Endodermal cell (in vitro differentiated cells): ENCODE data around the gene ABHD10. TPM values are rescaled to one million over a fixed set of nuclear protein-coding genes. Genes with fewer than 3 reads are reported as not detected.

Experiments used
- DNase-seq: peaks from one replicate; pipeline ENCODE4 v3.0.0-alpha.2; 2017
- H3K27ac ChIP-seq: 2 replicates; pipeline ENCODE4 v1.5.1; 2013; ENCODE audit warnings: mild to moderate bottlenecking, low read depth, low read length, moderate library complexity
- H3K27me3 ChIP-seq: 2 replicates; pipeline ENCODE4 v1.6.1; 2013; ENCODE audit warnings: mild to moderate bottlenecking, low read length, moderate library complexity; ENCODE audit not compliant: insufficient read depth, control insufficient read depth, poor library complexity, severe bottlenecking
- H3K36me3 ChIP-seq: 2 replicates; pipeline ENCODE4 v1.7.0; 2013; ENCODE audit warnings: mild to moderate bottlenecking, low read length, moderate library complexity; ENCODE audit not compliant: control insufficient read depth, insufficient read depth
- H3K4me1 ChIP-seq: one replicate; pipeline ENCODE4 v1.7.0; 2013; ENCODE audit warnings: low read length; ENCODE audit not compliant: control insufficient read depth, insufficient read depth
- H3K4me3 ChIP-seq: 2 replicates; pipeline ENCODE4 v1.5.1; 2013; ENCODE audit warnings: mild to moderate bottlenecking, low read length, moderate library complexity
- H3K9ac ChIP-seq: 2 replicates; pipeline ENCODE4 v1.6.1; 2013; ENCODE audit warnings: mild to moderate bottlenecking, low read length, moderate library complexity; ENCODE audit not compliant: poor library complexity, severe bottlenecking; ENCODE audit errors: extremely low read depth
- H3K9me3 ChIP-seq: 2 replicates; pipeline ENCODE4 v1.6.1; 2013; ENCODE audit warnings: mild to moderate bottlenecking, low read length, moderate library complexity; ENCODE audit not compliant: control insufficient read depth
- H3K27ac Mint-ChIP-seq: 2 replicates; pipeline ENCODE4 v1.8.0; 2020; ENCODE audit warnings: mixed read lengths
- H3K27me3 Mint-ChIP-seq: 2 replicates; pipeline ENCODE4 v1.8.0; 2021; ENCODE audit warnings: mild to moderate bottlenecking, mixed read lengths; ENCODE audit not compliant: insufficient read depth
- H3K36me3 Mint-ChIP-seq: 2 replicates; pipeline ENCODE4 v1.8.0; 2020; ENCODE audit warnings: low read depth, mixed read lengths
- H3K4me1 Mint-ChIP-seq: 2 replicates; pipeline ENCODE4 v1.8.0; 2020; ENCODE audit warnings: mixed read lengths
- H3K4me3 Mint-ChIP-seq: 2 replicates; pipeline ENCODE4 v1.8.0; 2020; ENCODE audit warnings: mild to moderate bottlenecking, moderate library complexity, mixed read lengths
- H3K9me3 Mint-ChIP-seq: 2 replicates; pipeline ENCODE4 v1.8.0; 2020; ENCODE audit warnings: mild to moderate bottlenecking, mixed read lengths
- WGBS, 2 experiments: methylation state at CpG; one replicate each; pipeline versions ENCODE4 v1.1.5 to v1.1.7; 2013; ENCODE audit warnings: missing lambda C conversion rate in 2 of 2, mixed read lengths in 1 of 2; ENCODE audit not compliant: insufficient coverage in 1 of 2, insufficient read length in 1 of 2; 5-methylcytosine and 5-hydroxymethylcytosine counted together
- total RNA-seq, 2 donors: library from RNA; stranded (reverse); fragmentation: NEBNext Ultra II Directional in 1 of 2; extraction: Animal tissue kit (Norgen Biotek cat#: 25700) in 1 of 2; gene quantifications; 2 replicates in 1 of 2; 3 replicates in 1 of 2; pipeline ENCODE4 v1.2.1, GENCODE V29; 2021
- TF ChIP-seq, protein P1 (sequence below): fragments of 200-600 bp; sonication (generic); conservative IDR thresholded peaks from 2 replicates; pipeline ENCODE4 v1.5.0; 2021; ENCODE audit warnings: antibody characterized with exemption, mild to moderate bottlenecking

ABHD10 gene
- total RNA-seq, 2 donors from 2014 or later, result 27.9 to 38.1 TPM

- Mint-ChIP-seq H3K9me3 (no peaks in the 10 kb centered on the region), H3K36me3 (peaks cover 49% of the 10 kb centered on the region), H3K27ac (no peak overlapping the region), H3K4me3 (no peak overlapping the region), H3K4me1 (no peaks in the 10 kb centered on the region), H3K27me3 (no peaks in the 10 kb centered on the region)
- Histone ChIP-seq H3K4me3 (no peak overlapping the region), H3K36me3 (peaks cover 82% of the 10 kb centered on the region), H3K9ac (no peak overlapping the region), H3K9me3 (peaks cover 3% of the 10 kb centered on the region), H3K4me1 (no peaks in the 10 kb centered on the region), H3K27ac (no peak overlapping the region), H3K27me3 (no peaks in the 10 kb centered on the region)
- no peak for DNase-seq
- 94 to 97% methylated on average over 2 of the region's 2 CpGs for WGBS, 2 experiments
- TF ChIP-seq, protein P1, sequence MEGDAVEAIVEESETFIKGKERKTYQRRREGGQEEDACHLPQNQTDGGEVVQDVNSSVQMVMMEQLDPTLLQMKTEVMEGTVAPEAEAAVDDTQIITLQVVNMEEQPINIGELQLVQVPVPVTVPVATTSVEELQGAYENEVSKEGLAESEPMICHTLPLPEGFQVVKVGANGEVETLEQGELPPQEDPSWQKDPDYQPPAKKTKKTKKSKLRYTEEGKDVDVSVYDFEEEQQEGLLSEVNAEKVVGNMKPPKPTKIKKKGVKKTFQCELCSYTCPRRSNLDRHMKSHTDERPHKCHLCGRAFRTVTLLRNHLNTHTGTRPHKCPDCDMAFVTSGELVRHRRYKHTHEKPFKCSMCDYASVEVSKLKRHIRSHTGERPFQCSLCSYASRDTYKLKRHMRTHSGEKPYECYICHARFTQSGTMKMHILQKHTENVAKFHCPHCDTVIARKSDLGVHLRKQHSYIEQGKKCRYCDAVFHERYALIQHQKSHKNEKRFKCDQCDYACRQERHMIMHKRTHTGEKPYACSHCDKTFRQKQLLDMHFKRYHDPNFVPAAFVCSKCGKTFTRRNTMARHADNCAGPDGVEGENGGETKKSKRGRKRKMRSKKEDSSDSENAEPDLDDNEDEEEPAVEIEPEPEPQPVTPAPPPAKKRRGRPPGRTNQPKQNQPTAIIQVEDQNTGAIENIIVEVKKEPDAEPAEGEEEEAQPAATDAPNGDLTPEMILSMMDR, result no peak
These were observed 39.0 kb upstream of the ABHD10 start for GRCh38 chr3:111939873-111940272.

- Histone ChIP-seq H3K4me3 (no peak overlapping the region), H3K27ac (no peak overlapping the region), H3K27me3 (no peaks in the 10 kb centered on the region), H3K4me1 (no peaks in the 10 kb centered on the region), H3K9me3 (no peaks in the 10 kb centered on the region), H3K9ac (no peak overlapping the region), H3K36me3 (peaks cover 68% of the 10 kb centered on the region)
- Mint-ChIP-seq H3K9me3 (no peaks in the 10 kb centered on the region), H3K27ac (no peak overlapping the region), H3K4me1 (no peaks in the 10 kb centered on the region), H3K27me3 (no peaks in the 10 kb centered on the region), H3K36me3 (peaks cover 46% of the 10 kb centered on the region), H3K4me3 (no peak overlapping the region)
- DNase-seq, result no peak
- TF ChIP-seq, protein P1, result no peak
- WGBS, 2 experiments, result 93 to 100% methylated on average over 2 of the region's 2 CpGs
These were observed 35.3 kb upstream of the ABHD10 start for GRCh38 chr3:111943533-111943932.

- 99% methylated on average over 4 of the region's 4 CpGs; no CpG with 5 or more reads in 1 of the 2 experiments for WGBS, 2 experiments
- H3K4me3 Mint-ChIP-seq, result no peak overlapping the region
These were observed 34.5 kb upstream of the ABHD10 start for GRCh38 chr3:111944372-111944771.

More at GRCh38 chr3:111944372-111944771, 34.5 kb upstream of the ABHD10 start:
- H3K9me3 ChIP-seq, result no peaks in the 10 kb centered on the region
- no peaks in the 10 kb centered on the region for H3K27me3 Mint-ChIP-seq
- H3K4me1 ChIP-seq, result no peaks in the 10 kb centered on the region
- H3K36me3 ChIP-seq, result peaks cover 73% of the 10 kb centered on the region
- H3K27ac Mint-ChIP-seq, result no peak overlapping the region
- DNase-seq, result no peak
- H3K36me3 Mint-ChIP-seq, result peaks cover 39% of the 10 kb centered on the region
- no peak overlapping the region for H3K4me3 ChIP-seq
- H3K9ac ChIP-seq, result no peak overlapping the region
- no peak overlapping the region for H3K27ac ChIP-seq
- H3K9me3 Mint-ChIP-seq, result no peaks in the 10 kb centered on the region
- TF ChIP-seq, protein P1, result no peak
- H3K27me3 ChIP-seq, result no peaks in the 10 kb centered on the region
- peaks cover 2% of the 10 kb centered on the region for H3K4me1 Mint-ChIP-seq
